ENCODE measurements around the gene BEGAIN.

GRCh38 chr14:100495917-100496316 is 91.3 kb downstream of the BEGAIN start:
- no peak for TF ChIP-seq CTCF (IDR thresholded peaks at IDR 0.05; ENCODE audit: poor library complexity, severe bottlenecking)
- no peak for TF ChIP-seq RAD21 (conservative IDR thresholded peaks at IDR 0.05)
- TF ChIP-seq POLR2AphosphoS5 (IDR thresholded peaks at IDR 0.05), result no peak
- TF ChIP-seq TAF1 (IDR thresholded peaks at IDR 0.05; ENCODE audit: low read depth), result no peak
- TF ChIP-seq SMC3 (conservative IDR thresholded peaks at IDR 0.05; ENCODE audit: poor library complexity), result no peak
- no peak for TF ChIP-seq EP300 (conservative IDR thresholded peaks at IDR 0.05; ENCODE audit: poor library complexity, severe bottlenecking)
- no peak for TF ChIP-seq EZH2 (IDR thresholded peaks at IDR 0.05; ENCODE audit: borderline replicate concordance, insufficient read depth, low read length, poor library complexity, severe bottlenecking)
- no peak for TF ChIP-seq MXI1 (conservative IDR thresholded peaks at IDR 0.05; ENCODE audit: poor library complexity, severe bottlenecking)
- TF ChIP-seq REST (IDR thresholded peaks at IDR 0.05; ENCODE audit: borderline replicate concordance), result no peak
